ENCODE data around the gene ATP10D. TPM values are rescaled to one million over a fixed set of nuclear protein-coding genes. Genes with fewer than 3 reads are reported as not detected.
A peak's percentile ranks its signal among the peaks of the same experiment; 100 is the strongest.

The ATP10D gene
- total RNA-seq, 1 experiment from 2014 or later: 16.2 TPM

DNA sequence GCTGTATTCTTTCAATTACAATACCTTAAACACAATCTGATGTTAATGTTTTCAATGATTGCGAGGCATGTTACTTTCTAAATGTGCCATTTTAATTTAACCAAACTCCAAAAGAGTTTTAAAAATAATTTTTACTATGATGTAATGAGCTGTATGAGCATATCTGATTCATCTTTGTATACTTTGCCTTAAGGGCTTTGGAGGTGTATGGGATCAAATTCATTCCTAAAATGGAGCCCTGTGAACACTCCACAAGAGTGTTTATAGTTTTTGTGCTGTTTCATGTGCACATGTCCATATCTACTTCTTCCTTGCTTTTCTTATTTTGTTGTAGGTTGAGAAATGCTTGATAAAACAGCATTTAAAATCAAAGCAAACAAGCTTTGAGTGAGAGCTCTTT lies 82.4 kb downstream of the ATP10D start:
- Mint-ChIP-seq H3K27me3 (ENCODE audit: insufficient read depth, unreplicated experiment) (no peaks in the 10 kb centered on the region), H3K9me3 (ENCODE audit: unreplicated experiment) (no peaks in the 10 kb centered on the region), H3K27ac (ENCODE audit: low read depth, unreplicated experiment) (peak overlapping the region; percentile 12), H3K36me3 (ENCODE audit: insufficient read depth, unreplicated experiment) (peaks cover 14% of the 10 kb centered on the region), H3K4me1 (ENCODE audit: insufficient read depth, unreplicated experiment) (no peaks in the 10 kb centered on the region), H3K4me3 (ENCODE audit: unreplicated experiment) (no peak overlapping the region)
- no peak for TF ChIP-seq CTCF (IDR thresholded peaks at IDR 0.05; ENCODE audit: unreplicated experiment)
- ChIA-PET CTCF (interaction anchor here (0.6 to 1.7 kb wide), 9 partner anchors 12 to 474 kb away, joined by 3 to 7 read pairs (median 3); partner anchors contain the start of gene COMMD8), POLR2A (interaction anchor here (0.7 to 2.9 kb wide), 4 partner anchors 78 to 104 kb away, joined by 3 to 13 read pairs (median 6); partner anchors contain the start of genes ATP10D and COMMD8)
- intact Hi-C loops (cut with micrococcal nuclease): no loop called here
- peak; percentile 19 for DNase-seq (ENCODE audit: unreplicated experiment)
- no TSS peak for BruUV-seq (replicated peaks)

- Mint-ChIP-seq H3K4me3 (ENCODE audit: unreplicated experiment) (no peak overlapping the region), H3K36me3 (ENCODE audit: insufficient read depth, unreplicated experiment) (peaks cover 35% of the 10 kb centered on the region), H3K9me3 (ENCODE audit: unreplicated experiment) (no peaks in the 10 kb centered on the region), H3K4me1 (ENCODE audit: insufficient read depth, unreplicated experiment) (no peaks in the 10 kb centered on the region), H3K27me3 (ENCODE audit: insufficient read depth, unreplicated experiment) (no peaks in the 10 kb centered on the region), H3K27ac (ENCODE audit: low read depth, unreplicated experiment) (no peak overlapping the region)
- ChIA-PET POLR2A (no interaction called here), CTCF (no interaction called here)
- intact Hi-C loops (cut with micrococcal nuclease): no loop called here
- no peak for TF ChIP-seq CTCF (IDR thresholded peaks at IDR 0.05; ENCODE audit: unreplicated experiment)
- BruUV-seq (replicated peaks): no TSS peak
- no peak for DNase-seq (ENCODE audit: unreplicated experiment)
Measured at GRCh38 chr4:47570816-47571215, 85.7 kb downstream of the ATP10D start.

DNA sequence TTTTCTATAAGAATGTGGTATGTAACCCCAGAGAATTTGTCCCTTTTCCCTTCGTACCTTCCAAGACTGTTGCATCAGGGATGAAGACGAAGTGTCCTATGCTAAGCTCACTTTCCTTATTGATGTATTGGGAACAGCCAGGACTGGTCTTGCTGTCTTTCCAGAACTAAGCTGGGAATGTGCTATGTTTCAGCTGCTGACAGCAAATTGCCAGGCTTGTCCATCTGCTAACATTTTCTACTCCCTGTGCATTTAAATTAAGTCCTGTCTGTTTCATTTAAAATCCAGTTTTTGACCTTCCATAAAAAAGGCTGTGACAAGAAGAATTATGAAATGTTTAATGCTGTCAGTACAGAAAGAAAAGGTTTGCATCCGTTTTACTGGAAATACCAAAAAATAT lies 87.9 kb downstream of the ATP10D start:
- TF ChIP-seq CTCF (IDR thresholded peaks at IDR 0.05; ENCODE audit: unreplicated experiment): no peak
- H3K4me1 Mint-ChIP-seq (ENCODE audit: insufficient read depth, unreplicated experiment): no peaks in the 10 kb centered on the region
- ChIA-PET POLR2A (no interaction called here), CTCF (interaction anchor here (0.6 to 1.6 kb wide), 4 partner anchors 8 to 46 kb away, joined by 3 to 5 read pairs (median 4); no protein-coding TSS in a partner anchor)
- H3K9me3 Mint-ChIP-seq (ENCODE audit: unreplicated experiment): no peaks in the 10 kb centered on the region
- no TSS peak for BruUV-seq (replicated peaks)
- no peak for DNase-seq (ENCODE audit: unreplicated experiment)
- H3K27me3 Mint-ChIP-seq (ENCODE audit: insufficient read depth, unreplicated experiment): no peaks in the 10 kb centered on the region
- no peak overlapping the region for H3K27ac Mint-ChIP-seq (ENCODE audit: low read depth, unreplicated experiment)
- H3K36me3 Mint-ChIP-seq (ENCODE audit: insufficient read depth, unreplicated experiment): peaks cover 46% of the 10 kb centered on the region
- no peak overlapping the region for H3K4me3 Mint-ChIP-seq (ENCODE audit: unreplicated experiment)
- intact Hi-C loops (cut with micrococcal nuclease): no loop called here

DNA sequence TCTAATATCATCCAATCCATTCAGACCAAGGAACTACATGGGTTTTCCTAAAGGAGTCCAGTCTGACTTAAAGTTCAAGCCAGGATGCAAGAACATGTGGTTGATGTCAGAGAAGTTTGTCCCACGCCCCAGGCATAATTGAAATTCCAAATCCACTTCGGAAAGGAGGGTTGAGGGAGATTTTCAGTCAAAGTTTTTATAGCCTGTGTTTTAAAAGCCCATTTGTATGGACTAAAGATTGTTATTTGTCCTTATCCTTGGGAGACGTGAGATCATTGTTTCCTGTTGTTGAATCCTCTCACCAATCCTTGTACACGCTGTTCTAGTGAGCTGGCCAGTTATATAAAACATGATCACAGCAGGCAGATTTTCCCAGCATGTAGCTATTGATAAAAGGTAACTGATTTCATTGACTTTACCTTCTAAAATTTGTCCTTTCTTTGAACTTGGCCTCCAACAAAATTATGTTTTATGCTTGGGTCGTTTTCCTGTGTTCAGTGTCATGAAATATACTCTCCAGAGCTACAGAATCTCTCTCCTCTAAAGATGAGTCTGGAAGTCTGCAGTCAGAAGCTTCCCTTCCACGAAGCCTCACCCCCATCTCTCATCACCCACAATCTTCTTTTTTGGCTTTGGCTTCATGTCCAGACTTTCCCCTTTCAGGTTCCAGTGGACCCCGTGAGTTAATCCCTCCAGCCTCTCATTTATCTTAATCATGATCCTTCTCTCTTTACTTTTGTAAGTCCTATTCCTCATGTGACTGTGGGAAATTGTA lies 92.9 kb downstream of the ATP10D start:
- Mint-ChIP-seq H3K4me1 (ENCODE audit: insufficient read depth, unreplicated experiment) (no peaks in the 10 kb centered on the region), H3K36me3 (ENCODE audit: insufficient read depth, unreplicated experiment) (peaks cover 35% of the 10 kb centered on the region), H3K9me3 (ENCODE audit: unreplicated experiment) (no peaks in the 10 kb centered on the region), H3K4me3 (ENCODE audit: unreplicated experiment) (no peak overlapping the region), H3K27ac (ENCODE audit: low read depth, unreplicated experiment) (no peak overlapping the region), H3K27me3 (ENCODE audit: insufficient read depth, unreplicated experiment) (no peaks in the 10 kb centered on the region)
- intact Hi-C loops (cut with micrococcal nuclease): no loop called here
- no peak for DNase-seq (ENCODE audit: unreplicated experiment)
- no peak for TF ChIP-seq CTCF (IDR thresholded peaks at IDR 0.05; ENCODE audit: unreplicated experiment)
- ChIA-PET CTCF (interaction anchor here (1.1 kb wide), 1 partner anchor 13 kb away, joined by 3 read pairs; no protein-coding TSS in a partner anchor), POLR2A (no interaction called here)
- no TSS peak for BruUV-seq (replicated peaks)
